ENCODE measurements around the gene LRRC9.

- TF ChIP-seq EZH2 (IDR thresholded peaks at IDR 0.05; ENCODE audit: borderline replicate concordance, low read depth, low read length, severe bottlenecking) (no peak), CTCF (IDR thresholded peaks at IDR 0.05; ENCODE audit: extremely low read depth in 1 of 2, insufficient read depth in 1 of 2, low read depth in 1 of 2, low read length in 2 of 2) (no peak), POLR2A (IDR thresholded peaks at IDR 0.05; ENCODE audit: low read depth, low read length) (no peak), MYC (IDR thresholded peaks at IDR 0.05; ENCODE audit: low read depth, low read length) (no peak), JUN (IDR thresholded peaks at IDR 0.05; ENCODE audit: borderline replicate concordance, insufficient read depth, insufficient read length, low read depth) (no peak), MAX (IDR thresholded peaks at IDR 0.05; ENCODE audit: insufficient read depth, insufficient read length) (no peak), POLR2AphosphoS5 (IDR thresholded peaks at IDR 0.05; ENCODE audit: insufficient read depth, low read depth, low read length) (no peak), FOS (IDR thresholded peaks at IDR 0.05; ENCODE audit: borderline replicate concordance, insufficient read depth, low read length) (no peak), GATA2 (IDR thresholded peaks at IDR 0.05; ENCODE audit: insufficient read depth, insufficient read length, low read depth, low read length) (no peak)
Measured at GRCh38 chr14:59926534-59926933, 6.6 kb downstream of the LRRC9 start.
